HG02884 (cell line): ENCODE results near the gene LFNG.
A peak's percentile ranks its signal among the peaks of the same experiment; 100 is the strongest.

ENCODE experiments used
- ATAC-seq: cut with Tn5 transposase; IDR thresholded peaks from one replicate; pipeline ENCODE4 v1.9.1; 2021; ENCODE audit warnings: mild to moderate bottlenecking, moderate library complexity; ENCODE audit not compliant: unreplicated experiment

Gene LFNG

GRCh38 chr7:2502647-2502966 is 17.0 kb upstream of the LFNG start:
- no peak for ATAC-seq

GRCh38 chr7:2503056-2503941 is 16.3 kb upstream of the LFNG start:
- ATAC-seq: no peak

- ATAC-seq: no peak
These were observed 15.3 kb upstream of the LFNG start for GRCh38 chr7:2504128-2504888.

GRCh38 chr7:2504889-2505375 is 14.6 kb upstream of the LFNG start:
- ATAC-seq: no peak

- ATAC-seq: no peak
These were observed 14.2 kb upstream of the LFNG start for GRCh38 chr7:2505401-2505800.

GRCh38 chr7:2507208-2507916 is 12.2 kb upstream of the LFNG start:
- ATAC-seq: no peak

GRCh38 chr7:2507917-2508306 is 11.7 kb upstream of the LFNG start:
- no peak for ATAC-seq

- ATAC-seq: peak; percentile 52
These were observed 11.0 kb upstream of the LFNG start for GRCh38 chr7:2508327-2509215.

GRCh38 chr7:2509298-2509906 is 10.2 kb upstream of the LFNG start:
- no peak for ATAC-seq

GRCh38 chr7:2510130-2510776 is 9.3 kb upstream of the LFNG start:
- ATAC-seq: no peak

GRCh38 chr7:2510909-2511768 is 8.4 kb upstream of the LFNG start:
- no peak for ATAC-seq

- ATAC-seq: no peak
These were observed 7.8 kb upstream of the LFNG start for GRCh38 chr7:2511769-2512168.

- ATAC-seq: no peak
These were observed 7.4 kb upstream of the LFNG start for GRCh38 chr7:2512179-2512661.

- ATAC-seq: no peak
These were observed 6.9 kb upstream of the LFNG start for GRCh38 chr7:2512713-2513112.

- no peak for ATAC-seq
These were observed 5.9 kb upstream of the LFNG start for GRCh38 chr7:2513702-2514101.

- ATAC-seq: no peak
These were observed 4.8 kb upstream of the LFNG start for GRCh38 chr7:2514473-2515423.

- ATAC-seq: no peak
These were observed 4.0 kb upstream of the LFNG start for GRCh38 chr7:2515424-2516193.
